Vagina (tissue), 2 donors: ENCODE results near the gene ALDH4A1. TPM values are rescaled to one million over a fixed set of nuclear protein-coding genes. Genes with fewer than 3 reads are reported as not detected.

Experiments used
- DNase-seq, 2 donors: peaks; one replicate each; pipeline ENCODE4 v3.0.0-alpha.2; 2017; ENCODE audit errors: extremely low spot score in 2 of 2
- H3K27ac ChIP-seq: fragments of 200-600 bp; sonication (generic); one replicate; pipeline ENCODE4 v1.5.1; 2019
- H3K27me3 ChIP-seq: fragments of 200-600 bp; sonication (generic); one replicate; pipeline ENCODE4 v1.5.1; 2019
- H3K36me3 ChIP-seq, 2 donors: fragments of 200-600 bp; sonication (generic); one replicate each; pipeline ENCODE4 v1.5.1; 2017 to 2019
- H3K4me1 ChIP-seq: fragments of 200-600 bp; sonication (generic); one replicate; pipeline ENCODE4 v1.5.1; 2019
- H3K4me3 ChIP-seq, 2 donors: fragments of 200-600 bp; sonication (generic); 1 replicate in 1 of 2; 2 replicates in 1 of 2; pipeline ENCODE4 v1.5.1; 2016 to 2019
- H3K9me3 ChIP-seq: fragments of 200-600 bp; sonication (generic); one replicate; pipeline ENCODE4 v1.5.1; 2019
- CTCF ChIP-seq, 3 experiments: fragments of 450-650 bp in 2 of 3; fragments of 200-600 bp in 1 of 3; sonication (generic) in 1 of 3; IDR thresholded peaks; one replicate each; pipeline ENCODE4 v1.5.1; 2017 to 2019; ENCODE audit warnings: antibody characterized with exemption in 3 of 3, mild to moderate bottlenecking in 2 of 3, moderate library complexity in 2 of 3
- POLR2A ChIP-seq, 2 donors: fragments of 450-650 bp; IDR thresholded peaks; one replicate each; pipeline ENCODE4 v1.6.1; 2017; ENCODE audit warnings: antibody characterized with exemption in 2 of 2, mild to moderate bottlenecking in 2 of 2, moderate library complexity in 2 of 2
- POLR2AphosphoS5 ChIP-seq, 2 donors: sonication (generic); formaldehyde crosslinking; IDR thresholded peaks; one replicate each; pipeline ENCODE4 v1.9.0; 2017; ENCODE audit warnings: antibody characterized with exemption in 2 of 2, mild to moderate bottlenecking in 2 of 2, low read depth in 1 of 2; ENCODE audit not compliant: insufficient read depth in 1 of 2
- intact Hi-C: fragments of 100-400 bp; cut with DNase I; formaldehyde crosslinking; loops from one replicate; pipeline ENCODE4 v1.15.1; 2023
- microRNA counts, 2 donors: library from miRNA; unstranded; fragments of <30 nt; microRNA quantifications; one replicate each; lab custom pipeline; 2016 to 2017
- microRNA-seq: library from miRNA; unstranded; fragments of <30 nt; microRNA quantifications from one replicate; pipeline ENCODE4, GENCODE V29; 2017; ENCODE audit warnings: borderline number of aligned reads, borderline replicate concordance
- small RNA-seq: library from RNA; depleted of rRNA; stranded (forward); fragments of <200 nt; gene quantifications from one replicate; pipeline ENCODE3, GENCODE V24; 2016
- total RNA-seq: library from RNA; depleted of rRNA; stranded (reverse); fragments of >200 nt; gene quantifications from one replicate; pipeline ENCODE4 v1.2.3, GENCODE V29; 2016

ALDH4A1 gene
- total RNA-seq, 1 donor from 2014 or later: 39.5 TPM

- intact Hi-C loops: no loop called here
- H3K27me3 ChIP-seq: no peaks in the 10 kb centered on the region
- no peaks in the 10 kb centered on the region for H3K9me3 ChIP-seq
- no peak for DNase-seq
- H3K4me3 ChIP-seq: no peak overlapping the region
- no peak overlapping the region for H3K27ac ChIP-seq
- H3K36me3 ChIP-seq: no peaks in the 10 kb centered on the region
- TF ChIP-seq POLR2A (IDR thresholded peaks at IDR 0.05) (no peak), CTCF (IDR thresholded peaks at IDR 0.05) (no peak), POLR2AphosphoS5 (IDR thresholded peaks at IDR 0.05; ENCODE audit: insufficient read depth in 1 of 2, low read depth in 1 of 2) (no peak)
- no peaks in the 10 kb centered on the region for H3K4me1 ChIP-seq
These were observed 70.7 kb downstream of the ALDH4A1 start for GRCh38 chr1:18831656-18832055.

GRCh38 chr1:18830596-18830995, 71.8 kb downstream of the ALDH4A1 start:
- H3K9me3 ChIP-seq: no peaks in the 10 kb centered on the region
- TF ChIP-seq CTCF (IDR thresholded peaks at IDR 0.05) (no peak), POLR2A (IDR thresholded peaks at IDR 0.05) (no peak), POLR2AphosphoS5 (IDR thresholded peaks at IDR 0.05; ENCODE audit: insufficient read depth in 1 of 2, low read depth in 1 of 2) (no peak)
- no peaks in the 10 kb centered on the region for H3K36me3 ChIP-seq
- no peak overlapping the region for H3K27ac ChIP-seq
- intact Hi-C loops: no loop called here
- DNase-seq: no peak
- no peaks in the 10 kb centered on the region for H3K27me3 ChIP-seq
- no peaks in the 10 kb centered on the region for H3K4me1 ChIP-seq
- no peak overlapping the region for H3K4me3 ChIP-seq

- no peak overlapping the region for H3K27ac ChIP-seq
- H3K36me3 ChIP-seq: no peaks in the 10 kb centered on the region
- H3K4me3 ChIP-seq: no peak overlapping the region
- H3K9me3 ChIP-seq: no peaks in the 10 kb centered on the region
- no peak for DNase-seq
- no peak for TF ChIP-seq POLR2A (IDR thresholded peaks at IDR 0.05)
- TF ChIP-seq POLR2AphosphoS5 (IDR thresholded peaks at IDR 0.05; ENCODE audit: insufficient read depth in 1 of 2, low read depth in 1 of 2): no peak
- TF ChIP-seq CTCF (IDR thresholded peaks at IDR 0.05): no peak
- no peaks in the 10 kb centered on the region for H3K4me1 ChIP-seq
- no peaks in the 10 kb centered on the region for H3K27me3 ChIP-seq
- intact Hi-C loops: loop anchor here (10.0 kb wide), 1 partner anchor 225 kb away; no protein-coding TSS in a partner anchor
These were observed 72.7 kb downstream of the ALDH4A1 start for GRCh38 chr1:18829671-18830070.

- Histone ChIP-seq H3K36me3 (no peaks in the 10 kb centered on the region), H3K4me1 (no peaks in the 10 kb centered on the region), H3K27me3 (no peaks in the 10 kb centered on the region), H3K9me3 (no peaks in the 10 kb centered on the region), H3K27ac (no peak overlapping the region), H3K4me3 (no peak overlapping the region)
- intact Hi-C loops: loop anchor here (10.0 kb wide), 1 partner anchor 223 kb away; no protein-coding TSS in a partner anchor
- no peak for TF ChIP-seq POLR2A (IDR thresholded peaks at IDR 0.05)
- TF ChIP-seq POLR2AphosphoS5 (IDR thresholded peaks at IDR 0.05; ENCODE audit: insufficient read depth in 1 of 2, low read depth in 1 of 2): no peak
- no peak for TF ChIP-seq CTCF (IDR thresholded peaks at IDR 0.05)
- DNase-seq: no peak
These were observed 74.1 kb downstream of the ALDH4A1 start for GRCh38 chr1:18828224-18828623.

GRCh38 chr1:18823438-18823837, 78.9 kb downstream of the ALDH4A1 start:
- TF ChIP-seq POLR2AphosphoS5 (IDR thresholded peaks at IDR 0.05; ENCODE audit: insufficient read depth in 1 of 2, low read depth in 1 of 2): no peak
- no peak for TF ChIP-seq CTCF (IDR thresholded peaks at IDR 0.05)
- TF ChIP-seq POLR2A (IDR thresholded peaks at IDR 0.05): no peak
- Histone ChIP-seq H3K4me1 (no peaks in the 10 kb centered on the region), H3K9me3 (no peaks in the 10 kb centered on the region), H3K27ac (no peak overlapping the region), H3K27me3 (no peaks in the 10 kb centered on the region), H3K36me3 (no peaks in the 10 kb centered on the region), H3K4me3 (no peak overlapping the region)
- no peak for DNase-seq
- intact Hi-C loops: loop anchor here (10.0 kb wide), 1 partner anchor 219 kb away; no protein-coding TSS in a partner anchor

MicroRNA genes within 50 kb of the gene (microRNA counts, 767-probe panel; counts per million panel counts)
- 1,296 to 4,767 counts per million in 2 donors for microRNA hsa-miR-1290 (lab: Ali Mortazavi, UCI)

Small RNA genes lying within 50 kb of the gene (microRNA-seq; reads per million reads assigned to microRNA genes)
- gene MIR1290 (not detected), gene MIR4695 (not detected)

Small RNA genes lying within 50 kb of the gene (small RNA-seq; reads per million reads assigned to genes)
- gene MIR1290 (not detected), gene MIR4695 (not detected)

Other genes starting within 250 kb of the ALDH4A1 start
- gene TAS1R2, start 42.9 kb downstream of the ALDH4A1 start, total RNA-seq: 0.98 TPM
- 34.6 TPM for gene IFFO2, start 54.1 kb upstream of the ALDH4A1 start, total RNA-seq